Ramos (cell line): ENCODE data around the gene PDCD2L.
"Not testable (repeated sequence)": the region's sequence is repeated elsewhere in the genome, so short reads cannot be mapped to it uniquely, and the experiment has no call there.

Experiments used
- in situ Hi-C: fragments of 300-500 bp; cut with MboI; formaldehyde crosslinking; loops from one replicate; pipeline ENCODE4 v1.14.3; 2022; ENCODE audit warnings: low sequenced_read_pairs; ENCODE audit not compliant: unreplicated experiment

PDCD2L gene

GRCh38 chr19:34373601-34374288, 30.5 kb upstream of the PDCD2L start:
- in situ Hi-C loops, result no loop called here

DNA sequence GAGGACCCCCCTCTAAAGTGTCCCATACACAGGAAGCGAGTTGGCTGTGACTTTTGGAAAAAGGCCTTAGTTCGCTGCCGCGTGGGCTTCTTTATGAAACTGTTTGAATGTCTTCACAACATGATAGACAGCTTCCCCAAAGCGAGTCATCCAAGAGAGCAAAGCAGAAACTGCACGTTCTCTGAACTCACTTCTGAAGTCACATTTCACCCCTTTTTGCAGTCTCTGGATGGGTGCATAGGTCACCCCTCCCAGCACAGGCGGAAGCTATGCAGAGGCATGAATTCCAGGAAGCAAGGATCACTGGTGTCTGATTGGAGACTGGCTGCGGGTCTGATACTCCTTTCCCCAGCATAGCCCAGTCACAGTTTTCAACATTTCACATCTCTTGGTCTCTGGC, 28.6 kb upstream of the PDCD2L start:
- in situ Hi-C loops, result no loop called here

DNA sequence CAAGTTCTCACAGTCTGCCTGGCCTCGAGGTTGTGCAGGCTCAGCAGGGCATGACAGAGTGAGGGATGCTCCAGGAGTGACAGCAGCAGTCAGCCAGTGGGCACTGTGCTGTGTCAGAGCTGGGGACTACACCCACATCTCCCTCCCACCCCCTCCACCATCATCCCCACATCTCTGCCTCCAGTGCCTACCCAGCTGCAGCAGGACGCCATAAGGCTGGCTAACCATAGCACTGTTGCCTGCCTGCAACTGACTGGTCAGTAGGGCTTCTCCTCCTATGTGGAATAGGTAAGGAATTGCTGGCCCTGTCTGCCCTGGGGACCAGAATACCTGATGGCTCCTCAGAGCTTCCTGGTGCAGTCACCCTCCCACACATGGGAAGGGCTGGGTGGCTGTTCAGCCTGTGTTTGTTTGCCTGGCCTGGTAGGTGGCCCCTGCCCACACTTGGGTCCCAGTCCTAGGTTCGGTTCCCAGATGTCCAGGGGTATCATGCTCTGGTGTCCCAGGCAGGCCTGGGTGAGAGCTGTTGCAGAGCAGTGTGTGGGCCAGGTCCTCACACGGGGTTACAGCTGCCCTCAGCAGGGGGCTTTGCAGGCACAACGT, 23.5 kb upstream of the PDCD2L start:
- in situ Hi-C loops, result no loop called here

GRCh38 chr19:34381399-34382251, 22.6 kb upstream of the PDCD2L start:
- in situ Hi-C loops, result no loop called here

DNA sequence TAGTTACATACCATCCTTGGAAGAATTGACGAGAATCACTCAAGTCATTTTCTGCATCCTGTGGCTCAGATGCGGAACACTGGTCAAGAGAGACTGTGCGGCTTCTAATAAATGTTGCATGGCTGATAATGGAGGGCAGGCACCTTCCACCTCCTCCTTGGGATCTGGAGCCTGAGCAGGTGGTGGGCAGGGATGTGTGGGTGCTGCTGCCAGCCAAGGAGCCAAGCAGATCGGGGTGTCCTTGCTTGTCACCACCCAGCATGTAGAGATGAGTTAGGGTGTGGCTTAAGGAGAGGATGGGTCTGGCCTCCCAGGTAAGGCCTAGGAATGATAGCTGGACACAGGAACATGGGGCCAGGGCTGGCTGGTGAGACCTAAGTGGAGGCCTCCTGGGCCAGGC, 21.7 kb upstream of the PDCD2L start:
- in situ Hi-C loops, result no loop called here

DNA sequence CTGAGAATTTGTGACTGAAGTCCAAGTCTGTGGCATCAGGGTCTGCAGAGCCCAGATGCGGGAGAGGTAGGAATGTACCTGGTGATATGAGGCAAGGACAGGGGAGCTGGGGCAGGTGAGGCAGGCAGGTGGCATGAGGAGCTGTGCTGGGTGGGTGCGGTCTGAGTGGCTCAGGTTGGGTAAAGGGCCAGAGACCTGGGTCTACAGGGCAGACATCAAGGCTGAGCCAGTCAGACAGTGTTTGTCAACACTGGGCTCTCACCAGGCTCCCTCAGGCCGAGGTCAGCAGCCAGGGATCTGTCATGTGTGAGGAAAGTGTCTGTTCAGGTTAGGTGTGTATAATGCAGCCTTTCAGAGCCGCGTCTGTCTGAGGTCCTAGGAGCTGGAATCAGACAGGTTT, 20.6 kb upstream of the PDCD2L start:
- in situ Hi-C loops, result no loop called here

GRCh38 chr19:34386645-34387445, 17.4 kb upstream of the PDCD2L start:
- in situ Hi-C loops, result no loop called here

GRCh38 chr19:34387446-34387810, 16.8 kb upstream of the PDCD2L start:
- in situ Hi-C loops, result no loop called here

- in situ Hi-C loops, result not testable (repeated sequence)
These were observed 15.5 kb upstream of the PDCD2L start for GRCh38 chr19:34388745-34389144.

DNA sequence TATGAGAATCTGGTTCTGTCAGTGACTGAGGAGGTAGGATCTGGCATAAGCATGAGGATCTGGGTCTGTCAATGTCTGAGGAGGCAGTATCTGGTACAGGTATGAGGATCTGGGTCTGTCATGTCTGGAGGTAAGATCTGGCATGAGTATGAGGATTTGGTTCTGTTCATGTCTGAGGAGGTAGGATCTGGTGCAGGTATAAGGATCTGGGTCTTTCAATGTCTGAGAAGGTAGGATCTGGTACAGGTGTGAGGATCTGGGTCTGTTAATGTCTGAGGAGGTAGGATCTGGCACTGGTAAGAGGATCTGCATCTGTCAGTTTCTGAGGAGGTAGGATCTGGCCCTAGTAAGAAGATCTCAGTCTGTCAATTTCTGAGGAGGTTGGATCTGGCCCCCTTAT, 12.4 kb upstream of the PDCD2L start:
- in situ Hi-C loops, result no loop called here

- in situ Hi-C loops, result no loop called here
These were observed 11.2 kb upstream of the PDCD2L start for GRCh38 chr19:34393031-34393430.

GRCh38 chr19:34393629-34394028, 10.6 kb upstream of the PDCD2L start:
- in situ Hi-C loops, result no loop called here

- in situ Hi-C loops, result no loop called here
These were observed 6.3 kb upstream of the PDCD2L start for GRCh38 chr19:34397853-34398252.

- in situ Hi-C loops, result no loop called here
These were observed 4.3 kb upstream of the PDCD2L start for GRCh38 chr19:34399886-34400285.

GRCh38 chr19:34400844-34401243, 3.4 kb upstream of the PDCD2L start:
- in situ Hi-C loops, result not testable (repeated sequence)

DNA sequence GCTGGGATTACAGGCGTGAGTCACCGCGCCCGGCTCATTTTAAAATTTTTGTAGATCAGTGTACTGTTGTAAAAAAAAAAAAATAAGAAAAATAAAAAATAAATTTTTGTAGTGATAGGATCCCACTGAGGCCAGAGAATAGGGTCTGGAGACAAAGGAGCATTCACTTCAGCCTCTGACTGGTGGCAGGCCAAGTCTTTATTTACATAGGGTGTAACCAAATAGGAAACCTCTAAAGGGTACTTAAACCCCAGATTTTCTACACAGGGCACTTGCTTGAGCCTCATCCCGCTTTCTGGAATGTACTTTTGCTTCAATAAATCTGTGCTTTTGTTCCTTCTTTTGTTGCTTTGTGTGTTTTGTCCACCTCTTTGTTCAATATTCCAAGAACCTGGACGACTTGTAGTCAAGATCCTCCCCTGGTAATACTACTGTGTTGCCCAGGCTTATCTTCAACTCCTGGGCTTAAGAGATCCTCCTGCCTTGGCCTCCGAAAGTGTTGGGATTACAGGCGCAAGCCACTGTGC, 2.1 kb upstream of the PDCD2L start:
- in situ Hi-C loops, result no loop called here

DNA sequence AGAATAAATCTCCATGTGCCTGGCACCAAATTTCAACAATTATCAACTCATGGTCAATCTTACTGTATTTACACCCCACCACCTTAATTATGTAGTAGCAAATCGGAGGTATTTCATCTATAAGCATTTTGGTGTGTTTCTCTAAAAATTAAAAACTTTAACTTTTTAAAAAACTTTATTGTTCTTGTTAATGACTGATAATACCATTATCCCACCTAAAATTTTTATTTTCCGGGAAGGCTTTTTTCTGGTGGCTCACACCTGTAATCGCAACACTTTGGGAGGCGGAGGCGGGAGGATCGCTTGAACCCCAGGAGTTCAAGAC, 453 bp upstream of the PDCD2L start:
- in situ Hi-C loops, result no loop called here

- in situ Hi-C loops, result no loop called here
These were observed 1.9 kb downstream of the PDCD2L start for GRCh38 chr19:34405892-34406660.

GRCh38 chr19:34408411-34408810, 4.2 kb downstream of the PDCD2L start:
- in situ Hi-C loops, result no loop called here
